MG63 (cell line): ENCODE measurements around the gene AQP11. TPM values are rescaled to one million over a fixed set of nuclear protein-coding genes. Genes with fewer than 3 reads are reported as not detected.

ENCODE experiments used
- DNase-seq: peaks from one replicate; pipeline ENCODE4 v3.0.0-alpha.2; 2020
- H3K27me3 ChIP-seq: fragments of 250-450 bp; sonication (Bioruptor Pico); 2 replicates; pipeline ENCODE4 v1.5.1; 2020; ENCODE audit warnings: mild to moderate bottlenecking, moderate library complexity
- H3K36me3 ChIP-seq: fragments of 250-450 bp; sonication (Bioruptor Pico); 2 replicates; pipeline ENCODE4 v1.5.1; 2020; ENCODE audit warnings: mild to moderate bottlenecking, moderate library complexity
- H3K4me3 ChIP-seq: fragments of 250-450 bp; sonication (Bioruptor Pico); 2 replicates; pipeline ENCODE4 v1.5.1; 2020; ENCODE audit warnings: mild to moderate bottlenecking, moderate library complexity
- H3K9me3 ChIP-seq: fragments of 250-450 bp; sonication (Bioruptor Pico); 2 replicates; pipeline ENCODE4 v1.5.1; 2020; ENCODE audit warnings: mild to moderate bottlenecking, moderate library complexity
- total RNA-seq: library from RNA; depleted of rRNA; stranded (reverse); fragments of >200 nt; shearing (Covaris generic); gene quantifications from 2 replicates; pipeline ENCODE4 v1.2.3, GENCODE V29; 2014; ENCODE audit warnings: low replicate concordance; rRNA removed

Gene AQP11
- total RNA-seq, 1 experiment from 2014 or later, result not detected

DNA sequence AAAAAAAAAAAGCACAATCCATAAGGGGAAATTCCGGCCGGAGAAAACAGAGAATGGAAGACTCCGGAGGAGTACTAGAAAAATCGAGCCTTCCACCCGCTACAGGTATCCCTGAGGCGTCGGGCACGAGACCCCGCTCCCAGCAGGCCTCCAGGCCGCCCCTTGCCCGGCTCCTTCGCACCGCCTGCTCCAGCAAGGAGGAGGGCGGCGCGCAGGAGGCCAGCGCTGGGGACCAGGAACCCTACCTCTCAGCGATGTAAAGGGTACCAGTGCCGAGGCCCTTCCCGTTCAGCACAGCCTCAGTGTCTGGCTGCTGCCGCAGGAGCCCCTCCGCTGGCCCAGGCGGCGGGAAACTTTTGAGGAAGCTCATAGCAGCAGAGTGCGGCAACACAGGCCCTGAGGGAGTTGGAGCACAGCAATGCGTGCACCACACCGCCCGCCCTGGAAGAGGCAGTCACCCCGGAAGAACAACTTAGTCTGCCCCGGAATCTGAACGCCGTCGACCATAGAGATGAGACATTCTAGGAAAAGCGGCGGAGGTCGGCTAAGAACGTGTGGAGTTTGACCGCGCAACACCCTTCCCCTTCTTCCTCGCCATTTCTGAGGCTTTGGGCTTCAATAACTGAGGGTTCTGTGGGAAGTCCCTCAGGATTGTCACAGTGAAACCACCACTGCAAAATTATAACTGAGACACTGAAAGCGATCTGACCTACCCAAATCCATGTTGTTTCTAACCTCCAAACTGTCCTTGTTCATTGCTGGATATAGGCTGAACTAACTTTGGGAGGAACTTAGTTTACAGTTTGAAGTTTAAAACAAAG is 47.8 kb downstream of the AQP11 start, which contains the start of gene CLNS1A:
CLNS1A (minus strand) TSS at position 450 of the 821 bp plus-strand sequence; CDS start at position 370, 80 bp downstream.
- Histone ChIP-seq H3K27me3 (no peaks in the 10 kb centered on the region), H3K9me3 (no peaks in the 10 kb centered on the region), H3K4me3 (peak within 1 kb of the TSS; percentile 93), H3K36me3 (peaks cover 11% of the 10 kb centered on the region)
- DNase-seq, result peak; percentile 91

DNA sequence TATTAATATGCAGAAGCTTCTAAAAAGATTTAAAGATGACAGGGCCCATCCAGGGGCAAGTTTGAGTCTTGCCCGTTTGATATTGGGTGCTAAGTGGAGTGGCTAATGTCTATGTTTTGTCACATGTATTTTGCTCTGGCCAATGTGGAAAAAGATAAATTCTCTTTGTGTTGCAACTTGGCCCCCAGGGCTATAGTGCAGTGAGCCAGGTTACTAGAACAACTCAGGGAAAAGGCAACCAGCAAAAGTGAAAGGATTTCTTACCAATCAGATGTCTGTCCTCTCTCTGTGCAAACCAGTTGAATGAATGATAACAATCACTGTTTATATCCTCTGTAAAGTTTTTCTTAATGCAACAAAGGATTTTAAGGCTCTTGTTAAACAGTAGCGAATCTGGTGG is 52.5 kb downstream of the AQP11 start:
- no peaks in the 10 kb centered on the region for H3K36me3 ChIP-seq
- H3K9me3 ChIP-seq, result no peaks in the 10 kb centered on the region
- no peaks in the 10 kb centered on the region for H3K27me3 ChIP-seq
- no peak overlapping the region for H3K4me3 ChIP-seq
- no peak for DNase-seq

DNA sequence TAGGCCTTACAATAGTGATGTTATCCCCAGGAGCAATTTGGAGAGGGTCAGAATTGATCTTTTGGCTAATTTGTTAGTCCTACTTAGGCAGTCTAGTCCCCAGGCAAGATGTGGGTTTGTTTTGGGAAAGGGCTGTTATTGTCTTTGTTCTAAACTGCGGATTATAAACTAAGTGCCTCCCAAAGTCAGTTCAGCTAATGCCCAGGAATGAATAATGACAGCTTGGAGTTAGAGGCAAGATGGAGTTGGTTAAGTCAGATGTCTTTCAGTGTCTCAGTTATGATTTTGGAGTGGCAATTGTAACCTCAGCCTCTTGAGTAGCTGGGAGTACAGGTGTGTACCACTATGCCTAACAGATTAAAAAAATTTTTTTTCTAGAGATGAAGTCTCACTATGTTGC is 55.1 kb downstream of the AQP11 start:
- H3K36me3 ChIP-seq, result no peaks in the 10 kb centered on the region
- no peak for DNase-seq
- H3K9me3 ChIP-seq, result no peaks in the 10 kb centered on the region
- no peaks in the 10 kb centered on the region for H3K27me3 ChIP-seq
- no peak overlapping the region for H3K4me3 ChIP-seq

DNA sequence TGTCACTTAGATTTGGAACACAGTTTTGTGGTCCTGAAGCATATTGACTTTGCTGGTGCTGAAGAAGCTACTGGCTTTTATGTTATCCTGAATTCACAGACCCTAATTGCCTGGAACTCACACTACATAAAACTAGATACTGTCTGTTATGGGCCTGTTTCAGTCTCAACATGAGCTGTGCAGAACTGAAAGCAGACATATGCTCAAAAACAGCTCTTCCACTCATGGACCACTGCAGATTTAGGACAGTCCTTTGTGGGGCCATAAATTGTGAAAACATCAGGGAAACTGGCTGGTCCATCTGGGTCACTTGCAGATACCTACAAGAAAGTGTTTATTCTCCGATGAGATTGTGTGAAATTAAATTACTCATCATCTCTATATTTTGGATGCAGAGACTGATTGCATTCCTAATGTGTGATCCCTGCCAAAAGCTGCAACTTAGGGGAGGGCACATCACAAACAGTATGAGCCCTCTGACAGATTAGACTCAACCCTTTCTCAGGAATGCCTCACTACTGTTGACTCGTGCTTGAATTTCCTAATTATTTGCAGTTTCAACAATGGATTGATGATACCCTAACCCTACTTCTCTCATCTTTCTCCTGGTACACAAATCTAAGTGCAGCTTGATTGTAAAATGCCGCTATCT is 58.0 kb downstream of the AQP11 start:
- Histone ChIP-seq H3K27me3 (no peaks in the 10 kb centered on the region), H3K36me3 (no peaks in the 10 kb centered on the region), H3K9me3 (no peaks in the 10 kb centered on the region), H3K4me3 (no peak overlapping the region)
- DNase-seq, result peak; percentile 35

DNA sequence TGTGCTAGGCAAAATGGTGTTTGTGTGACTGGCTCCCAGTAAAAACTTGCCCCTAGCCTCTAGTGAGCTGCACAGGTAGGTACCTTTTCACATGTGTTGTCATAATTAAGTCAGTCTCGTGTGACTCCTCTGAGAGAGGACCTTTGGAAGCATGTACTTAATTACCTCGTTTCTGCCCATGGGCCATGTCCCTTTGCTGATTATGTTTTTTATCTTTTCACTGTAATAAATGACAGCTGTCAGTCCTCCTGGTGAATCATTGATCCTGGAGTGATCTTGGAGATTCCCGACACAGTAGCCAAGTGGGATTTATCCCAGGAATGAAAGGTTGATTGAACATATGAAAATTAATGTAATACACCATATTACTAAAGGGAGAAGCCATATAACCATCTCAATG is 60.4 kb downstream of the AQP11 start:
- Histone ChIP-seq H3K9me3 (no peaks in the 10 kb centered on the region), H3K27me3 (no peaks in the 10 kb centered on the region), H3K36me3 (no peaks in the 10 kb centered on the region), H3K4me3 (no peak overlapping the region)
- no peak for DNase-seq

DNA sequence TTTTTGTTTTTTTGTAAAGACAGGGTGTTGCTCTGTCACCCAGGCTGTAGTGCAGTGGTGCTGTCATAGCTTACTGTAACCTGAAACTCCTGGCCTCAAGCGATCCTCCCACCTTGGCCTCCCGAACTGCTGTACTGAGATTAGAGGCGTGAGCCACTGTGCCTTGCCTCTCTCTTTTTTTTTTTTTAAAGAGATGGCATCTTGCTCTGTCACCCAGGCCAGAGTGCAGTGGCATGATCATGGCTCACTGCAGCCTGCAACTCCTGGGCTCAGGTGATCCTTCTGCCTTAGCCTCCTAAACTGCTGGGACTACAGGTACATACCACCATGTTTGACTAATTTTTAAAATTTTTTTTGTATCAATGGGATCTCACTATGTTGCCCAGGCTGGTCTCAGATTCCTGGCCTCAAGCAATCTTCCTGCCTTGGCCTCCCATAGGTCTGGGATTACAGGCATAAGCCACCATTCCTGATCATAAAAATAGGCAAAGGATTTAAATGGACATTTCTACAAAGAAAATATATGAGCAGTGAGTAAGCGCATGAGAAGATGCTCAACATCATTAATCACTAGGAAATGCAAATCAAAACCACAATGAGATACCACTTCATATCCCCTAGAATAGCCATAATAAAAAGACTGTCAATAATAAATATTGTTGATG is 65.1 kb downstream of the AQP11 start:
- Histone ChIP-seq H3K27me3 (no peaks in the 10 kb centered on the region), H3K4me3 (no peak overlapping the region), H3K9me3 (no peaks in the 10 kb centered on the region), H3K36me3 (no peaks in the 10 kb centered on the region)
- no peak for DNase-seq

DNA sequence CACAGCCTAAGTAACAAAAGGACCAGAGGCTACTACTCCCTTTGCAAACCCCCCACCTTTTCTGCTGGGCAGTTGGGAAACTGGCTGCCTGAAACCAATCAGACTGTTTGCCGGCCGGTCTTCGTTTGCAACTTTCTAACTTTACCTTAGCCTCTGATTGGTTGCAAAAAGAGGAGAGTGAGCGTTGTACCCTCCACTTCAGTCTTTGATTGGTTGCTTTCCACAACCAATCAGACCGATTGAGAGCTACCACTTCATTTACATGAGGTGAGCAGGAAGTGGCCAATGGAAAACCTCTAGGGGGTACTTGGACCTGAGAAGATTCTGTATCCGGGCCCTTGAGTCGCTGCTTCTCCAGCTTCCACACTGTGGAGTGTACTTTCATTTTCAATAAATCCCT is 66.6 kb downstream of the AQP11 start:
- no peaks in the 10 kb centered on the region for H3K27me3 ChIP-seq
- H3K9me3 ChIP-seq, result no peaks in the 10 kb centered on the region
- DNase-seq, result no peak
- no peaks in the 10 kb centered on the region for H3K36me3 ChIP-seq
- no peak overlapping the region for H3K4me3 ChIP-seq

DNA sequence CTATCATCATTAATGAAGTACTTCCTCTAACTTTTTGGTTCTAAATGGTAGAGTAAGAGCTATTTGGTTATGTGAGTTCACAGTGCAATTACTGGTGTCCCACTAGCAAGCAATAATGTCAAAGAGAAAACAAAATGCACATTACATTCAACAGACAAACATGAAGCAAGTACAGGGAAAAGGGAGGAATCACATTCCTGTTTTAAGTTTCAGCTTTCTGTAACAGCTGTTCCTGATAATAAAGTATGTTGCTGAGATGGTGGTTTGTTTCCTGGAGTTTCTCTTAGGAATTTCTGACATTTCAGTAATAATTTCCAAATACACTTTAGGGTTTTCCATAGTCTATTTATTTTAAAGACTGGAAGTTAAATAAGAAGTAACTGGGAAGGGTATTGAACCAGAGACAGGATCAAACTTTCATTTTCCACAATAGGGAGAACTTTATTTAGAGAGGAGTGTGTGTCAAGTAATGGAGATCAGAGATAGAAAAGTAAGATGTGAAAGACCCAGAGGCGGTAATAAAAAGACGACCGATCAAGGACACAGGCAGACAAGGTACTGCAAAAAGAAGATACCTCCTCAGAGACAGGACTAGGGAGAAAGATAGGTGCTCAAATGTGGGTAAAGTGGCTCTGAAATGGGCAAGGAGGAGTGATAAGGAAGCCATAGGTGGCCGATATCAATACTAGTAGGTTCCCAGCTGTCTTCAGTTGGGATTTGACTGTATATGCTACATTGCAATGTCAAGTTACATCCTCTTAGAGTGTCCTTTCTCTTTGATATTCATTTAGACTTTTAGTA is 68.7 kb downstream of the AQP11 start:
- Histone ChIP-seq H3K9me3 (no peaks in the 10 kb centered on the region), H3K36me3 (no peaks in the 10 kb centered on the region), H3K4me3 (no peak overlapping the region), H3K27me3 (no peaks in the 10 kb centered on the region)
- DNase-seq, result no peak

Other genes starting within 250 kb of the AQP11 start
- 31.3 and 35.5 TPM in 2 replicates for gene PAK1, start 115.9 kb upstream of the AQP11 start, total RNA-seq
- gene CLNS1A, start 47.8 kb downstream of the AQP11 start, total RNA-seq, result 365 and 379 TPM in 2 replicates
- 7.3 and 37.4 TPM in 2 replicates for gene RSF1, start 230.8 kb downstream of the AQP11 start, total RNA-seq
- 21.1 and 21.4 TPM in 2 replicates for gene AAMDC, start 231.2 kb downstream of the AQP11 start, total RNA-seq